GM12892 (cell line): Measurements from ENCODE around the gene HPCAL1.

Source experiments
- POLR2A ChIP-seq: IDR thresholded peaks from 2 replicates; pipeline ENCODE4 v1.6.1; 2011; ENCODE audit warnings: low read depth, low read length, control low read depth
- TAF1 ChIP-seq: IDR thresholded peaks from 2 replicates; pipeline ENCODE4 v1.6.1; 2011; ENCODE audit warnings: low read depth, mild to moderate bottlenecking, control low read depth, low read length, borderline replicate concordance

- TF ChIP-seq TAF1 (no peak), POLR2A (no peak)
Observed at GRCh38 chr2:10297191-10297830, 5.4 kb upstream of the HPCAL1 start.
